ENCODE data around the gene ACTRT2. TPM values are rescaled to one million over a fixed set of nuclear protein-coding genes. Genes with fewer than 3 reads are reported as not detected.

Gene ACTRT2
- total RNA-seq, 1 experiment from 2014 or later: not detected

DNA sequence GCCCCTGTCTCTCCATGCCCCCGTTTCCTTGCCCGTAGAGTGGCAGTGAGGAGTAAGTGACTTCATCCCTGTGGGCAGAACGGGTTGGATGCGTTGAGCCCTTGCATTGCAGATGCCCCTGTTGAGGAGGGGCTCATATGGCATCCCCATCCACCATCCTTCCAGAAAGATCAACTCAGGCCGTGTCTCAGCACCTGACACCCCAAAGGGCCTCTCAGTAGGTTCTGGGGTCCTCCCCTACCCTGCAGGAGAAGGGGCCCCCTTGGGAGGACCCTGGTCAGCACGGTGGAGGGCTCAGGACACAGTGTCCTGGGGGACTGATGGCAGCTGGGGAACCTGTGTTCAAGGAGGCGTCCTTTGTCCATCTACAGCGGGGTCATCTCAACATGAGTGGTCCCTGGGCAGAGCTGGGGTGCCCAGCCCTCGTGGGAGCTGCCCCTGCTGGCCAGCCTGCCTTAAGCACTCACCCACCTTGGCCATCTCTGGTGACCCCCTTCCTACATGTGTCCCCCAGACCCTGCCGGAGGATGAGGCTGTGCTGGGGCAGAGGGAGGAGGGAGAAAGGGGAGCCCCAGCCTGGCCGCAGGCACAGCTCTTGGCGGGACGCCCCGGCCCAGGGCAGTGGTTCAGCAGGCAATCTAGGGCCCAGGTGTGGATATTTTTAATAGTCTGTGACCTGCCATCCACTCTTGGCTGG, 48.2 kb upstream of the ACTRT2 start:
- Histone ChIP-seq H3K9me3 (no peaks in the 10 kb centered on the region), H3K27me3 (replicated peaks; ENCODE audit: control insufficient read depth, insufficient read depth, low read length) (no peaks in the 10 kb centered on the region), H3K36me3 (ENCODE audit: control insufficient read depth, insufficient read depth, low read length) (no peaks in the 10 kb centered on the region), H3K4me1 (no peaks in the 10 kb centered on the region), H3K4me3 (ENCODE audit: low read depth, low read length) (no peak overlapping the region)
- Mint-ChIP-seq H3K9me3 (ENCODE audit: unreplicated experiment) (no peaks in the 10 kb centered on the region), H3K36me3 (ENCODE audit: insufficient read depth, unreplicated experiment) (no peaks in the 10 kb centered on the region), H3K4me1 (ENCODE audit: low read depth, unreplicated experiment) (no peaks in the 10 kb centered on the region), H3K27ac (ENCODE audit: unreplicated experiment) (no peak overlapping the region), H3K27me3 (ENCODE audit: insufficient read depth, unreplicated experiment) (no peaks in the 10 kb centered on the region), H3K4me3 (ENCODE audit: unreplicated experiment) (no peak overlapping the region)
- DNase-seq: no peak
- ChIA-PET POLR2A (no interaction called here), CTCF (no interaction called here)
- no TSS peak for BruUV-seq (replicated peaks)
- intact Hi-C loops (cut with micrococcal nuclease; ENCODE audit: unreplicated experiment): no loop called here
- TF ChIP-seq, protein P1, sequence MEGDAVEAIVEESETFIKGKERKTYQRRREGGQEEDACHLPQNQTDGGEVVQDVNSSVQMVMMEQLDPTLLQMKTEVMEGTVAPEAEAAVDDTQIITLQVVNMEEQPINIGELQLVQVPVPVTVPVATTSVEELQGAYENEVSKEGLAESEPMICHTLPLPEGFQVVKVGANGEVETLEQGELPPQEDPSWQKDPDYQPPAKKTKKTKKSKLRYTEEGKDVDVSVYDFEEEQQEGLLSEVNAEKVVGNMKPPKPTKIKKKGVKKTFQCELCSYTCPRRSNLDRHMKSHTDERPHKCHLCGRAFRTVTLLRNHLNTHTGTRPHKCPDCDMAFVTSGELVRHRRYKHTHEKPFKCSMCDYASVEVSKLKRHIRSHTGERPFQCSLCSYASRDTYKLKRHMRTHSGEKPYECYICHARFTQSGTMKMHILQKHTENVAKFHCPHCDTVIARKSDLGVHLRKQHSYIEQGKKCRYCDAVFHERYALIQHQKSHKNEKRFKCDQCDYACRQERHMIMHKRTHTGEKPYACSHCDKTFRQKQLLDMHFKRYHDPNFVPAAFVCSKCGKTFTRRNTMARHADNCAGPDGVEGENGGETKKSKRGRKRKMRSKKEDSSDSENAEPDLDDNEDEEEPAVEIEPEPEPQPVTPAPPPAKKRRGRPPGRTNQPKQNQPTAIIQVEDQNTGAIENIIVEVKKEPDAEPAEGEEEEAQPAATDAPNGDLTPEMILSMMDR (IDR thresholded peaks at IDR 0.05; ENCODE audit: insufficient read depth in 1 of 2, low read depth in 1 of 2, low read length in 1 of 2, severe bottlenecking in 1 of 2, unreplicated experiment in 1 of 2): no peak

DNA sequence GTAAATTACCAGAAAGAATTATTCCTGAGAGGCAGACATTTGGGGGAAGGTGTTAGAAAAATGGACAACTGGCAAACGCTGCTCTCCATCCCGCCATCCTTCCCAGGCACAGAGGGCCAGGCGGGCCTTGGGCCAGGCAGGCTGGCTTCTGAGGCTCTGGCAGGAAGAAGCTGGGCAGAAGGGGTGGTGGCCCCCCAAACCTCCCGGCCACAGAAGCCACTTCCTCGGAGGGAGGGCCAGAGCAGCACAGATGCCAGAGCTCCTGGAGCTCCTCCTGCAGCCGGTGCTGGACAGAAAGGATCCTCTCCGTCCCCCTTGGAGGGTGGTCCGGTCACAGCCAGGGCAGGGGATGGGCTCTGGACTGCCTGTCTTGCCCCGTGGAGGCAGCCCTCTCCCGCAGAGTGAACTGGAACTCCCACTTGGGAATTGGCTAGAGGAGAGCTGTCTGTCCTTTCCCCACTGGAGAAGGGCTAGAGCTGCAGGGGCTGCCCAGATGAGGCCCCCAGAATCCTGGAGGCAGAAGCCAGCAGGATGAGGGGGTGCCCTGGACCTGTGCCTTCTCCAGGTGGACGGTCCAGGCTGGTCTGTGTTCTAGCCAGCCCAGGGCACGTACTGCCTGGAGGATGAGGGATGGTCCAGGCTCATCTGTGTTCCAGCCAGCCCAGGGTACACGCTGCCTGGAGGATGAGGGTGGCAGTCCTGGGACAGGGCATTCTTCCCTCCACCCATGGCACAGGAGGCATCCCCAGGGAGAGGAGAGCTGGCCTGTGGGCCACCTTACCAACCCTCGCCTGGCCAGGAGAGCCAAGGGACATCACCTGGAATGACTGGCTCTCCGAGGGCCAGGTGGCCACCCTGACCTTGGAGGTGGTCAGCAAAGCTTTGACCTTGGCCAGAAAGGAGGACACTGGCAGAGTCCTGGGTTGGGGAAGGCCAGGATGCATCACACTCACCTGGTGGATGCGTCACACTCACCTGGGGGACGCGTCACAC, 47.4 kb upstream of the ACTRT2 start:
- H3K27me3 ChIP-seq (replicated peaks; ENCODE audit: control insufficient read depth, insufficient read depth, low read length): no peaks in the 10 kb centered on the region

DNA sequence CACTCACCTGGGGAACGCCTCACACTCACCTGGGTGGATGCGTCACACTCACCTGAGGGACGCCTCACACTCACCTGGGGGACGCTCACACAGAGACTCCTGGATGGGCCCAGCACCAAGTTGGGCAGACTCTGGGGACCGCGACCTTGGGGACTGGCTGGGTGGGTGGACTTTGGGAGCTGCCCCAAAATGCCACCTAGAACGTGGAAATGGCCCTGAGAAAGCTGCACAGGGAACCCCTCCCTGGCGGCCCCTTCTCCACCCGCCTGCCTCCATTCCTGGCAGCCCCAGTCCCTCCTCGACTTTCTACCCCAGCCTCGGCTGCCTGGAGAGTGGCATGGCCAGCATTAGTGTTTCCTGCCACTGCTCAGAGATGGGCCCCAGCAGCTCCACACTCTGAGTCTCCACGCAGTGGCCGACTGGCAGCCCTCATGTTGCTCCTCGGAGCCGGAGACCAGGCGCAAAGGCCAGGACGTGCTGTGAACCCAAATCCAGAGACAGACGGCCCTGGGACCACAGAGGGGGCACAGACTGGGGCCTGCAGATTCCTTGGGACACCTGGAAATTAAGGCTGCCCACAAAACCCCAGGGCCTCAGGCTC, 46.5 kb upstream of the ACTRT2 start:
- H3K9me3 ChIP-seq: no peaks in the 10 kb centered on the region
- POLR2A ChIA-PET: no interaction called here
- TF ChIP-seq, protein P1 (IDR thresholded peaks at IDR 0.05; ENCODE audit: insufficient read depth in 1 of 2, low read depth in 1 of 2, low read length in 1 of 2, severe bottlenecking in 1 of 2, unreplicated experiment in 1 of 2): no peak
- H3K27ac Mint-ChIP-seq (ENCODE audit: unreplicated experiment): no peak overlapping the region
- H3K27me3 ChIP-seq (replicated peaks; ENCODE audit: control insufficient read depth, insufficient read depth, low read length): no peaks in the 10 kb centered on the region
- no peaks in the 10 kb centered on the region for H3K9me3 Mint-ChIP-seq (ENCODE audit: unreplicated experiment)
- no peak overlapping the region for H3K4me3 Mint-ChIP-seq (ENCODE audit: unreplicated experiment)
- H3K36me3 Mint-ChIP-seq (ENCODE audit: insufficient read depth, unreplicated experiment): no peaks in the 10 kb centered on the region
- DNase-seq: no peak
- CTCF ChIA-PET: no interaction called here
- no peaks in the 10 kb centered on the region for H3K27me3 Mint-ChIP-seq (ENCODE audit: insufficient read depth, unreplicated experiment)
- no peaks in the 10 kb centered on the region for H3K36me3 ChIP-seq (ENCODE audit: control insufficient read depth, insufficient read depth, low read length)
- BruUV-seq (replicated peaks): no TSS peak
- intact Hi-C loops (cut with micrococcal nuclease; ENCODE audit: unreplicated experiment): no loop called here
- no peaks in the 10 kb centered on the region for H3K4me1 ChIP-seq
- no peaks in the 10 kb centered on the region for H3K4me1 Mint-ChIP-seq (ENCODE audit: low read depth, unreplicated experiment)
- no peak overlapping the region for H3K4me3 ChIP-seq (ENCODE audit: low read depth, low read length)

More for the DNA sequence above, 47.4 kb upstream of the ACTRT2 start:
- Histone ChIP-seq H3K4me3 (ENCODE audit: low read depth, low read length) (no peak overlapping the region), H3K9me3 (no peaks in the 10 kb centered on the region), H3K4me1 (no peaks in the 10 kb centered on the region), H3K36me3 (ENCODE audit: control insufficient read depth, insufficient read depth, low read length) (no peaks in the 10 kb centered on the region)
- ChIA-PET POLR2A (no interaction called here), CTCF (no interaction called here)
- Mint-ChIP-seq H3K4me3 (ENCODE audit: unreplicated experiment) (no peak overlapping the region), H3K27ac (ENCODE audit: unreplicated experiment) (no peak overlapping the region), H3K4me1 (ENCODE audit: low read depth, unreplicated experiment) (no peaks in the 10 kb centered on the region), H3K9me3 (ENCODE audit: unreplicated experiment) (no peaks in the 10 kb centered on the region), H3K27me3 (ENCODE audit: insufficient read depth, unreplicated experiment) (no peaks in the 10 kb centered on the region), H3K36me3 (ENCODE audit: insufficient read depth, unreplicated experiment) (no peaks in the 10 kb centered on the region)
- DNase-seq: no peak
- TF ChIP-seq, protein P1 (IDR thresholded peaks at IDR 0.05; ENCODE audit: insufficient read depth in 1 of 2, low read depth in 1 of 2, low read length in 1 of 2, severe bottlenecking in 1 of 2, unreplicated experiment in 1 of 2): no peak
- intact Hi-C loops (cut with micrococcal nuclease; ENCODE audit: unreplicated experiment): no loop called here
- no TSS peak for BruUV-seq (replicated peaks)
